CD14-positive monocyte (primary cell): ENCODE data around the gene MAP3K6. TPM values are rescaled to one million over a fixed set of nuclear protein-coding genes. Genes with fewer than 3 reads are reported as not detected.

Source experiments
- DNase-seq, 3 donors: peaks; one replicate each; pipeline ENCODE4 v3.0.0-alpha.2; 2011 to 2022
- H2AFZ ChIP-seq: 2 replicates; pipeline ENCODE4 v1.6.0; 2012; ENCODE audit warnings: mild to moderate bottlenecking, low read depth, low read length, inconsistent platforms; ENCODE audit not compliant: insufficient read depth, poor library complexity, severe bottlenecking
- H3K27ac ChIP-seq, 2 donors: 1 replicate in 1 of 2; 2 replicates in 1 of 2; pipeline ENCODE4 v1.5.1; 2012 to 2013; ENCODE audit warnings: low read length in 2 of 2, control low read depth in 1 of 2, inconsistent platforms in 1 of 2, low read depth in 1 of 2, mild to moderate bottlenecking in 1 of 2
- H3K27me3 ChIP-seq, 2 donors: one replicate each; pipeline versions ENCODE4 v1.6.0 to v1.6.1; 2011 to 2013; ENCODE audit warnings: low read length in 2 of 2; ENCODE audit not compliant: control insufficient read depth in 2 of 2, insufficient read depth in 2 of 2
- H3K36me3 ChIP-seq, 2 donors: replicated peaks in 1 of 2; 1 replicate in 1 of 2; 2 replicates in 1 of 2; pipeline versions ENCODE4 v1.5.1 to v1.6.1; 2012 to 2013; ENCODE audit warnings: low read length in 2 of 2, control low read depth in 1 of 2, inconsistent platforms in 1 of 2, mild to moderate bottlenecking in 1 of 2; ENCODE audit not compliant: insufficient read depth in 2 of 2, control insufficient read depth in 1 of 2
- H3K4me1 ChIP-seq, 2 donors: 1 replicate in 1 of 2; 2 replicates in 1 of 2; pipeline versions ENCODE4 v1.5.1 to v1.6.1; 2012 to 2013; ENCODE audit warnings: low read length in 2 of 2, control low read depth in 1 of 2, inconsistent platforms in 1 of 2, mild to moderate bottlenecking in 1 of 2, moderate library complexity in 1 of 2; ENCODE audit not compliant: insufficient read depth in 2 of 2, control insufficient read depth in 1 of 2
- H3K4me2 ChIP-seq: replicated peaks from 2 replicates; pipeline ENCODE3; 2012; ENCODE audit warnings: low read length, moderate library complexity, mild to moderate bottlenecking; ENCODE audit not compliant: poor library complexity, severe bottlenecking; ENCODE audit errors: extremely low read depth
- H3K4me3 ChIP-seq, 3 experiments: fragments of 200-600 bp in 1 of 3; sonication (generic) in 1 of 3; replicated peaks in 1 of 3; 1 replicate in 2 of 3; 2 replicates in 1 of 3; pipeline ENCODE4 v1.5.1; 2011 to 2013; ENCODE audit warnings: low read length in 3 of 3, mild to moderate bottlenecking in 3 of 3, control low read depth in 2 of 3, low read depth in 2 of 3, inconsistent platforms in 1 of 3, moderate library complexity in 1 of 3
- H3K79me2 ChIP-seq: 2 replicates; pipeline ENCODE4 v1.6.0; 2012; ENCODE audit warnings: mild to moderate bottlenecking, control low read depth, inconsistent platforms, low read length, moderate library complexity; ENCODE audit not compliant: insufficient read depth
- H3K9ac ChIP-seq: 2 replicates; pipeline ENCODE4 v1.6.0; 2017; ENCODE audit warnings: low read length, mild to moderate bottlenecking; ENCODE audit not compliant: insufficient read depth, poor library complexity, severe bottlenecking
- H3K9me3 ChIP-seq, 2 donors: replicated peaks in 1 of 2; 1 replicate in 1 of 2; 2 replicates in 1 of 2; pipeline versions ENCODE4 v1.5.1 to v1.6.1; 2012 to 2013; ENCODE audit warnings: low read length in 2 of 2, control low read depth in 1 of 2; ENCODE audit not compliant: control insufficient read depth in 1 of 2, insufficient read depth in 1 of 2
- H4K20me1 ChIP-seq: 2 replicates; pipeline ENCODE4 v1.6.0; 2012; ENCODE audit warnings: mild to moderate bottlenecking, low read length, control low read depth, moderate library complexity; ENCODE audit not compliant: insufficient read depth
- H3K27ac Mint-ChIP-seq, 7 donors: one replicate each; pipeline ENCODE4 v1.8.0; 2020; ENCODE audit warnings: mild to moderate bottlenecking in 7 of 7, mixed read lengths in 7 of 7, moderate library complexity in 6 of 7, inconsistent platforms in 2 of 7
- H3K27me3 Mint-ChIP-seq, 3 donors: one replicate each; pipeline ENCODE4 v1.8.0; 2021 to 2022; ENCODE audit warnings: low read depth in 3 of 3, mild to moderate bottlenecking in 3 of 3, mixed read lengths in 3 of 3, moderate library complexity in 3 of 3, inconsistent platforms in 1 of 3
- H3K36me3 Mint-ChIP-seq, 2 donors: one replicate each; pipeline ENCODE4 v1.8.0; 2020; ENCODE audit warnings: mixed read lengths in 2 of 2, inconsistent platforms in 1 of 2, mild to moderate bottlenecking in 1 of 2
- H3K4me1 Mint-ChIP-seq: one replicate; pipeline ENCODE4 v1.8.0; 2020; ENCODE audit warnings: mild to moderate bottlenecking, mixed read lengths
- H3K4me3 Mint-ChIP-seq, 2 donors: one replicate each; pipeline ENCODE4 v1.8.0; 2020; ENCODE audit warnings: mild to moderate bottlenecking in 2 of 2, mixed read lengths in 2 of 2, moderate library complexity in 1 of 2
- H3K9me3 Mint-ChIP-seq, 7 donors: one replicate each; pipeline ENCODE4 v1.8.0; 2020 to 2022; ENCODE audit warnings: mixed read lengths in 7 of 7, mild to moderate bottlenecking in 6 of 7, moderate library complexity in 6 of 7, inconsistent platforms in 2 of 7
- CTCF ChIP-seq: fragments of 200-600 bp; IDR thresholded peaks from one replicate; pipeline ENCODE4 v1.8.0; 2022; ENCODE audit warnings: antibody characterized with exemption, mild to moderate bottlenecking
- WGBS: methylation state at CpG from one replicate; pipeline ENCODE4 v1.1.5; 2013; ENCODE audit warnings: missing lambda C conversion rate; ENCODE audit not compliant: insufficient coverage; 5-methylcytosine and 5-hydroxymethylcytosine counted together
- intact Hi-C, 2 donors: fragments of 100-400 bp; cut with micrococcal nuclease; formaldehyde crosslinking; loops; one replicate each; pipeline versions ENCODE4 v1.15.0 to v1.15.1; 2023
- polyA plus RNA-seq, 3 donors: library from polyadenylated mRNA; depleted of rRNA in 1 of 3; unstranded in 2 of 3; stranded (reverse) in 1 of 3; fragments of 300-500 nt in 2 of 3; fragments of >200 nt in 1 of 3; fragmentation: Illumina TruSeq in 2 of 3; gene quantifications; 1 replicate in 2 of 3; 2 replicates in 1 of 3; pipeline ENCODE4 v1.2.3, GENCODE V29; 2012 to 2021

MAP3K6 gene
- polyA plus RNA-seq, 3 donors, result 3.2 to 14.8 (median 6.7) TPM

DNA sequence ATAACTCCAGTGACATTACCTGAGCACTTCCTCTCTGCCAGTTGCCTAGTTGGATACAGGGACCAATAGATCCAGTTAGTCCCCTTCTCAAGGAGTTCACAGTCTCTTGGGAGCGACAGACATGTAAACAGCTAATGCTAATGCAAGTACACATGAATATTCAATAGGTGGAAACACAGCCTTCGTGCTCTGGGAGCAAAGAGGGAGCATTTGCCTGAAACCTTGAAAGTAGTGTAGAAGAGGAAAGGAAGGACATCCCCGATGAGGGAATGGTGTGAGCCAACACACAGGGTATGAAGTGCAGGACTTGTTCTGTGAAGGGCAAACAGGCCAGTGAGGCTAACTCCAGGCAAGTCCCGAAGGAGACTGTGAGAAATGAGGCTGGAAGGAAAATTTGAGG lies 48.6 kb downstream of the MAP3K6 start:
- H3K79me2 ChIP-seq, result peaks cover 10% of the 10 kb centered on the region
- no peak overlapping the region for H3K9ac ChIP-seq
- H2AFZ ChIP-seq, result no peak overlapping the region
- H3K27ac ChIP-seq, result no peak overlapping the region
- peaks cover 0 to 3% of the 10 kb centered on the region in 2 donors for H3K27me3 ChIP-seq
- H3K4me2 ChIP-seq, result no peak overlapping the region
- H3K4me1 ChIP-seq, result peaks cover 13 to 14% of the 10 kb centered on the region in 2 donors
- no peak overlapping the region for H3K4me3 Mint-ChIP-seq
- H3K4me3 ChIP-seq, result no peak overlapping the region
- H3K36me3 ChIP-seq, result no peaks in the 10 kb centered on the region
- peaks cover 10 to 23% (median 13%) of the 10 kb centered on the region in 3 donors for H3K27me3 Mint-ChIP-seq
- H3K4me1 Mint-ChIP-seq, result peaks cover 11% of the 10 kb centered on the region
- no peaks in the 10 kb centered on the region for H3K36me3 Mint-ChIP-seq
- H3K27ac Mint-ChIP-seq, result peak overlapping the region in 1 of 7 donors; percentile 59
- no peak for DNase-seq
- no peak for TF ChIP-seq CTCF
- no peaks in the 10 kb centered on the region for H4K20me1 ChIP-seq
- no peaks in the 10 kb centered on the region for H3K9me3 Mint-ChIP-seq
- H3K9me3 ChIP-seq, result no peaks in the 10 kb centered on the region
- intact Hi-C loops, result no loop called here
- WGBS, result 36% methylated on average over 3 of the region's 4 CpGs

GRCh38 chr1:27316860-27317259 lies 49.9 kb downstream of the MAP3K6 start:
- no peaks in the 10 kb centered on the region for H3K36me3 Mint-ChIP-seq
- no peak overlapping the region for H3K27ac Mint-ChIP-seq
- Histone ChIP-seq H3K27me3 (peaks cover 0 to 3% of the 10 kb centered on the region in 2 donors), H3K4me3 (no peak overlapping the region), H3K9ac (no peak overlapping the region), H3K4me1 (peaks cover 6 to 7% of the 10 kb centered on the region in 2 donors), H3K79me2 (no peaks in the 10 kb centered on the region), H3K36me3 (no peaks in the 10 kb centered on the region), H2AFZ (no peak overlapping the region), H3K4me2 (no peak overlapping the region), H3K27ac (no peak overlapping the region), H4K20me1 (no peaks in the 10 kb centered on the region), H3K9me3 (no peaks in the 10 kb centered on the region)
- no peak for DNase-seq
- no peak for TF ChIP-seq CTCF
- peaks cover 3% of the 10 kb centered on the region for H3K4me1 Mint-ChIP-seq
- WGBS, result 97% methylated on average over 5 of the region's 5 CpGs
- no peaks in the 10 kb centered on the region for H3K9me3 Mint-ChIP-seq
- no peak overlapping the region for H3K4me3 Mint-ChIP-seq
- intact Hi-C loops, result no loop called here
- H3K27me3 Mint-ChIP-seq, result peaks cover 13 to 24% (median 13%) of the 10 kb centered on the region in 3 donors
